Lower lobe of right lung (tissue), 2 donors: ENCODE data around the gene FAM174C. TPM values are rescaled to one million over a fixed set of nuclear protein-coding genes. Genes with fewer than 3 reads are reported as not detected.

Experiments used
- ATAC-seq, 2 donors: fragments of 200-7000 bp; cut with Tn5 transposase; one replicate each; pipeline ENCODE4 v1.9.1; 2020 to 2022; ENCODE audit warnings: mild to moderate bottlenecking in 2 of 2, moderate library complexity in 2 of 2
- DNase-seq: peaks from one replicate; pipeline ENCODE4 v3.0.0-alpha.2; 2020
- H3K27ac ChIP-seq: fragments of 200-600 bp; one replicate; pipeline ENCODE4 v1.8.0; 2022
- H3K27me3 ChIP-seq: fragments of 200-600 bp; one replicate; pipeline ENCODE4 v1.8.0; 2022; ENCODE audit warnings: low read depth
- H3K36me3 ChIP-seq: fragments of 200-600 bp; one replicate; pipeline ENCODE4 v1.8.0; 2022; ENCODE audit warnings: mild to moderate bottlenecking
- H3K4me1 ChIP-seq: fragments of 200-600 bp; one replicate; pipeline ENCODE4 v1.8.0; 2022
- H3K4me3 ChIP-seq: fragments of 200-600 bp; one replicate; pipeline ENCODE4 v1.8.0; 2022; ENCODE audit warnings: mild to moderate bottlenecking
- H3K9me3 ChIP-seq: fragments of 200-600 bp; one replicate; pipeline ENCODE4 v1.8.0; 2022
- intact Hi-C: fragments of 100-400 bp; cut with DNase I; formaldehyde crosslinking; loops from one replicate; pipeline ENCODE4 v1.11.0; 2022
- total RNA-seq: library from RNA; stranded (reverse); fragmentation: NEBNext Ultra II Directional; extraction: Animal tissue kit (Norgen Biotek cat#: 25700); gene quantifications from one replicate; pipeline ENCODE4 v1.2.1, GENCODE V29; 2021
- TF ChIP-seq, protein P1 (sequence below): fragments of 200-600 bp; IDR thresholded peaks from one replicate; pipeline ENCODE4 v1.8.0; 2022; ENCODE audit warnings: antibody characterized with exemption, mild to moderate bottlenecking
- donor health status: DM: no; HTN: yes; CAD: no; lungs with severe emphysema.

Gene FAM174C
- total RNA-seq, 1 donor from 2014 or later: 43.5 TPM

DNA sequence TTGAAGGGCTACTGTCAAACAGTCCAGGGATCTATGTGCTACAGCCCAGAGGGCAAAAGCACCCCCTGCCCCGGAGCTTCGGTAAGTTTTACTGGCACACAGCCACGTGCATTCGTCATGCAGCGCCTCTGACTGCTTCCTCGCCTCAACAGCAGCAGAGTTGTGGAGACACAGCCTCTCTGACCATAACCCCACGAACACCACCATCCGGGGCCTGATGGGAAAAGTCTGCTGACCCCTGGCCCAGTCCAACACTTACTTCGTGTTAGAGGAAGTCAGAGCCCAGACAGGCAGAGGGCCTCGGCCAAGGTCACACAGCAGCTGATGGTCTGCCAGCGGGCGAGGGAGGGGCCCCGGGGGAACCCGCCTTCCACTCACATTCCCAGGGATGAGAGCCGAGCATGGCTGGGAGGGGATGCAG is 42.7 kb upstream of the FAM174C start:
- Histone ChIP-seq H3K36me3 (peaks cover 6% of the 10 kb centered on the region), H3K4me1 (peaks cover 32% of the 10 kb centered on the region), H3K27ac (peak overlapping the region; percentile 41), H3K9me3 (no peaks in the 10 kb centered on the region), H3K27me3 (peaks cover 9% of the 10 kb centered on the region), H3K4me3 (no peak overlapping the region)
- ATAC-seq (peak; percentile 16 to 17), DNase-seq (no peak)
- TF ChIP-seq, protein P1, sequence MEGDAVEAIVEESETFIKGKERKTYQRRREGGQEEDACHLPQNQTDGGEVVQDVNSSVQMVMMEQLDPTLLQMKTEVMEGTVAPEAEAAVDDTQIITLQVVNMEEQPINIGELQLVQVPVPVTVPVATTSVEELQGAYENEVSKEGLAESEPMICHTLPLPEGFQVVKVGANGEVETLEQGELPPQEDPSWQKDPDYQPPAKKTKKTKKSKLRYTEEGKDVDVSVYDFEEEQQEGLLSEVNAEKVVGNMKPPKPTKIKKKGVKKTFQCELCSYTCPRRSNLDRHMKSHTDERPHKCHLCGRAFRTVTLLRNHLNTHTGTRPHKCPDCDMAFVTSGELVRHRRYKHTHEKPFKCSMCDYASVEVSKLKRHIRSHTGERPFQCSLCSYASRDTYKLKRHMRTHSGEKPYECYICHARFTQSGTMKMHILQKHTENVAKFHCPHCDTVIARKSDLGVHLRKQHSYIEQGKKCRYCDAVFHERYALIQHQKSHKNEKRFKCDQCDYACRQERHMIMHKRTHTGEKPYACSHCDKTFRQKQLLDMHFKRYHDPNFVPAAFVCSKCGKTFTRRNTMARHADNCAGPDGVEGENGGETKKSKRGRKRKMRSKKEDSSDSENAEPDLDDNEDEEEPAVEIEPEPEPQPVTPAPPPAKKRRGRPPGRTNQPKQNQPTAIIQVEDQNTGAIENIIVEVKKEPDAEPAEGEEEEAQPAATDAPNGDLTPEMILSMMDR: no peak
- intact Hi-C loops: no loop called here

DNA sequence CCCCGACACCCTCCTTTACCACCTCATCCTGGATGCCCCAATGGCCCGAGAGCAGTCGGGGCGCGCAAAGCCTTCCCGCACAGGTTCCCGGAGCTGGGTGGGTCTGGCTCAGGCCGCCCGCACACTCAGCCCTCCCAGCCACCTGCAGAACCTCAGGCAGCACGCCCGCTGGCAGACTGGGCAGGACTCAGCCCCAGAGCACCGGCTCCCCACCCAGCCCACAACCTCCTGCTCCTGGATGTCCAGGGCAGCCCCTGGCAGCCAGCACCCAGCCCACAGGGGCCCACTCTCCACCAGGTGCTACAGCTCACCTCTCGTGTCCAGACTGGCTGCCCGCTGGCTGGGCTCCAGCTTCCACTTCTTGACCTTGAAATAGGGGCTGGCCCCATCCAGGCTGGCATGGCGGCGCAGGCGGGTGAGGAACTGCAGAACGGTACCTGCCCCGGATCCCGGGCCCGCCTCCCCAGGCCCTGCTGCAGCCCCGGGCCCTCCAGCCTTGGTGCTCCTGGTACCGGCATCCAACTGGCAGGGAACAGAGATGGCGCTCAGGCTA is 42.1 kb upstream of the FAM174C start:
- Histone ChIP-seq H3K27me3 (peaks cover 9% of the 10 kb centered on the region), H3K9me3 (no peaks in the 10 kb centered on the region), H3K4me1 (peaks cover 34% of the 10 kb centered on the region), H3K27ac (no peak overlapping the region), H3K36me3 (peaks cover under 1% of the 10 kb centered on the region), H3K4me3 (no peak overlapping the region)
- peak; percentile 76 for DNase-seq
- TF ChIP-seq, protein P1: no peak
- ATAC-seq: peak; percentile 14 to 17
- intact Hi-C loops: no loop called here

DNA sequence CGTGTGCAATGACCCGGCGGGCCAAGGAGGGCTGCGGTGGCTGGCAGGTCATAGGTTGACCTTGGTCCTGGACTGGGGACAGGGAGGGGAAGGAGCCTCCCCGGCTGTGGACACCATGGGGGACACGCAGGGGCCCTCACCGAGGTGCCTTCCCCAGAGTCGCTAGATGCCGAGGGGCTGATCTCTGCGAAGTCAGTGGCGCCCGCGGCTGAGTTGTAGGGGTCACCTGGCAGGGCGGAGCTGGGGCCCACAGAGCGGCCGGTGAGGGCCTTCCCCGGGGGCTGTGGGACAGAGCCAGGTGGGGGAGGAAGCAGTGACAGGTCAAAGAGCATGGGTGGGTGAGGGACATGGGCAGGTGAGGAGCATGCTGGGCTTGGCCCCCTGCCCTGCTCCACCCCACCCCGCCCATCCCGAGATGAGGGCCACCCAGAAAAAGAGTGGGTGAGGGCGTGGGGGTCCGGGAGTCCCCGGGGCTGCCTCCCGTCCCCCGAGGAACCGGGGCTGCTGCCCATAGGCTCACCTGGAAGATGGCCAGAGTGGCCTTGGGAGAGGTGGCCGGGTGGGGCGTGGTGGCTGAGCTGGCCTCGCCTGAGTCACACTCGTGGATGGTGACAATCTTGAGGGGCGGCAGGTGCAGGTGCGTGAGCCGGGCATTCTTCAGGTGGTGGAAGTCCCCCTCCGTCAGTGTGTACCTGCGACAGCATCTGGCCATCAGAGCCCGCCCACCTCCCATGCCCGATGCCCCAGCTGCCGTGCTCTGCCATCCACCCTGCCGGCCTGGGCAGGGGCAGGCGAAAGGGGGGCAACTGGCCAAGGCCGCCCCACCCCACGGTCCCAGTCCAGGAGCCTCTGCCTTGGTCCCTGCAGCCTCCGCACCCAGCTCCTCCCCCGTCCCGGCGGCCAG is 41.0 kb upstream of the FAM174C start:
- ATAC-seq (no peak), DNase-seq (no peak)
- H3K9me3 ChIP-seq: no peaks in the 10 kb centered on the region
- TF ChIP-seq, protein P1: no peak
- intact Hi-C loops: no loop called here
- no peaks in the 10 kb centered on the region for H3K36me3 ChIP-seq
- H3K27ac ChIP-seq: no peak overlapping the region
- peaks cover 37% of the 10 kb centered on the region for H3K4me1 ChIP-seq
- H3K4me3 ChIP-seq: no peak overlapping the region
- peaks cover 9% of the 10 kb centered on the region for H3K27me3 ChIP-seq

DNA sequence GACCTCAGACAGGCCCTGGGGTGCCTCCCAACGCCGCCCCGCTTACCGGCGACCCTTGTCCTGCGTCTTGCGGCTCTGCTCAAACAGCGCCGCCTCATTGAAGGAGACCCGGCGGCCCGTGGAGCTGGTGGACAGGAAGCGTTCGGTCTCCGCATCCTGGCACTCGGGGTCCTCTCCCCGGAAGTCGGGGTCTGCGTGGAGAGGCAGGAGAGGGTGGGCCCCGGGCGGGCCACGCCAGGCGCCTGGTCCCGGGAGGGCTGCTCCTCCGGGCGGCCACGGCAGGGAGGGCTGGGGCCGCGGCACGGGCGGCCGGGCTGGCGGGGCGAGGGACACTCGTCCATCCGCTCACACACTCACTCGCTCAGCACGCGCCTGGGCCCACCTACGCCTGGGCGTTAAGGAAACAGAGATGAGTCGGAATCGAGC is 40.4 kb upstream of the FAM174C start:
- ATAC-seq (no peak), DNase-seq (no peak)
- TF ChIP-seq, protein P1: no peak
- intact Hi-C loops: no loop called here
- no peak overlapping the region for H3K27ac ChIP-seq
- H3K36me3 ChIP-seq: no peaks in the 10 kb centered on the region
- no peak overlapping the region for H3K4me3 ChIP-seq
- peaks cover 37% of the 10 kb centered on the region for H3K4me1 ChIP-seq
- H3K9me3 ChIP-seq: no peaks in the 10 kb centered on the region
- peaks cover 9% of the 10 kb centered on the region for H3K27me3 ChIP-seq

DNA sequence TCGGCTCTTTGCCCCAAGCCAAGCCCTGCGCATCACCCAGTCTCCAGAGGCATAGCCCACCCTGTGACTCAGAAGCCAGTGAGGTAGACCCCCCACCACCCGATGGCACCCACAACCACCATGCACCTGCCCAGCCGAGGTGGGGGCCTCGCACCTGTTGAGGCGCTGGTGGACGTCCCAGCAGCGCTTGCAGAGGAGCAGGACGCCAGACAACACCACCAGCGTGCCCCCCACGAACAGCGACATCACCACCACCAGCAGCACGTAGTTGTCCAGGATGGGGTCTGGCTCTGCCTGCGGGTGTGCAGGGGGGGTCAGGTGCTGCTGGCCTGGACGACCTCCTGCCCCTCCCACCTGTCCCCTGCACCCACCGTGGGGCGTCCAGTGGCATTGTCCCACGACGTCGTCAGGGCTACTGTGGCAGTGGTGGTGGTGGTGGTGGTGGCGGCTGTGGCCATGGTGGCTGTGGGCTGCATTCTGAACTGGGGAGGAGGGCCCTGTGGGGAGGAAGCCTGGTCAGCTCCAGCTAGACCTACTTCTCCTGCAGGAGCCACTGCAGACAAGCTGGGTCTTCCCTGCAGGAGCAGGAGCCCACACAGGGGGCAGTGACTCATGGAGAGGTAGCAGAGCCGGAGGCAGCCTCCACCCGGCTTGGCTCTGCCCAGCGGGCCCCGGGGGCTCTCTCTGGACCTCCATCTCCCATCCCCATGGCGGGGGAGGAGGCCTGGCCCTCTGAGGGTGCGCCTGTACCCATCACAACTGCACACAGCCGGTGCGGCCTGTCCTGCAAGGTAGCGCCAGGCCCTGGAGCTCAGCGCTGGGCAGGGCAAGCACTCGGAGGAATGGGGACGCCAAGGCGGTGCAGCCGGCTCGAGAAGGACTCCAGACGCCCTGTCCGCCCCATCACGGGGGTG is 39.4 kb upstream of the FAM174C start:
- H3K27ac ChIP-seq: no peak overlapping the region
- TF ChIP-seq, protein P1: no peak
- ATAC-seq: no peak
- no peaks in the 10 kb centered on the region for H3K9me3 ChIP-seq
- no peaks in the 10 kb centered on the region for H3K36me3 ChIP-seq
- H3K27me3 ChIP-seq: peaks cover 9% of the 10 kb centered on the region
- H3K4me3 ChIP-seq: no peak overlapping the region
- intact Hi-C loops: no loop called here
- no peak for DNase-seq
- H3K4me1 ChIP-seq: peaks cover 43% of the 10 kb centered on the region
